Measurements from ENCODE around the gene ILF3.

DNA sequence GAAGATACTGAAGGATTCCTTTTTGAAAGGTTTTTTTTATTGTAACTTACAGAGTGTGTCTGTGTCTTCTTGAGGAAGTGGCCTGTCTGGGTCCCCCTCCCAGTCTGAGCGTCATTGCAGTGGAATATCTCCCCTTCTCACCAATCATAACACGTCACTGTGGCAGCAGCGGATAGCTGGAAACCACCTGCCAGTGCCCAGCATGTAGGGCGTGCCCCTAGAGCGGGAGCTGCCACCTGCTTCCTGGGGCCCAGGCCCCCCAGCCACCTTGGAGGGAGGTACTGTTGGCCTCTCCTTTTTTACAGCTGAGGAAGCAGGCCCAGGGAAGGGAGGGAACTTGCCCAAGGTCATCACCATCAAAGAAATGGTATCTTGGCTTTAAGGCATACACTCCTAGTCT, 59.2 kb downstream of the ILF3 start:
- TF ChIP-seq CEBPB (IDR thresholded peaks at IDR 0.05) (no peak), EP300 (IDR thresholded peaks at IDR 0.05; ENCODE audit: borderline replicate concordance) (no peak), RAD21 (IDR thresholded peaks at IDR 0.05; ENCODE audit: low read depth) (no peak), EGR1 (IDR thresholded peaks at IDR 0.05) (no peak), CREB1 (IDR thresholded peaks at IDR 0.05; ENCODE audit: low read depth) (no peak), TAF1 (IDR thresholded peaks at IDR 0.05; ENCODE audit: low read depth) (no peak), YY1 (IDR thresholded peaks at IDR 0.05; ENCODE audit: low read depth) (no peak)
- TF ChIP-seq, protein P1, sequence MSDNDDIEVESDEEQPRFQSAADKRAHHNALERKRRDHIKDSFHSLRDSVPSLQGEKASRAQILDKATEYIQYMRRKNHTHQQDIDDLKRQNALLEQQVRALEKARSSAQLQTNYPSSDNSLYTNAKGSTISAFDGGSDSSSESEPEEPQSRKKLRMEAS (IDR thresholded peaks at IDR 0.05) = no peak
- TF ChIP-seq, protein P2, sequence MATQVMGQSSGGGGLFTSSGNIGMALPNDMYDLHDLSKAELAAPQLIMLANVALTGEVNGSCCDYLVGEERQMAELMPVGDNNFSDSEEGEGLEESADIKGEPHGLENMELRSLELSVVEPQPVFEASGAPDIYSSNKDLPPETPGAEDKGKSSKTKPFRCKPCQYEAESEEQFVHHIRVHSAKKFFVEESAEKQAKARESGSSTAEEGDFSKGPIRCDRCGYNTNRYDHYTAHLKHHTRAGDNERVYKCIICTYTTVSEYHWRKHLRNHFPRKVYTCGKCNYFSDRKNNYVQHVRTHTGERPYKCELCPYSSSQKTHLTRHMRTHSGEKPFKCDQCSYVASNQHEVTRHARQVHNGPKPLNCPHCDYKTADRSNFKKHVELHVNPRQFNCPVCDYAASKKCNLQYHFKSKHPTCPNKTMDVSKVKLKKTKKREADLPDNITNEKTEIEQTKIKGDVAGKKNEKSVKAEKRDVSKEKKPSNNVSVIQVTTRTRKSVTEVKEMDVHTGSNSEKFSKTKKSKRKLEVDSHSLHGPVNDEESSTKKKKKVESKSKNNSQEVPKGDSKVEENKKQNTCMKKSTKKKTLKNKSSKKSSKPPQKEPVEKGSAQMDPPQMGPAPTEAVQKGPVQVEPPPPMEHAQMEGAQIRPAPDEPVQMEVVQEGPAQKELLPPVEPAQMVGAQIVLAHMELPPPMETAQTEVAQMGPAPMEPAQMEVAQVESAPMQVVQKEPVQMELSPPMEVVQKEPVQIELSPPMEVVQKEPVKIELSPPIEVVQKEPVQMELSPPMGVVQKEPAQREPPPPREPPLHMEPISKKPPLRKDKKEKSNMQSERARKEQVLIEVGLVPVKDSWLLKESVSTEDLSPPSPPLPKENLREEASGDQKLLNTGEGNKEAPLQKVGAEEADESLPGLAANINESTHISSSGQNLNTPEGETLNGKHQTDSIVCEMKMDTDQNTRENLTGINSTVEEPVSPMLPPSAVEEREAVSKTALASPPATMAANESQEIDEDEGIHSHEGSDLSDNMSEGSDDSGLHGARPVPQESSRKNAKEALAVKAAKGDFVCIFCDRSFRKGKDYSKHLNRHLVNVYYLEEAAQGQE (IDR thresholded peaks at IDR 0.05; ENCODE audit: low read depth) = no peak

Data from Ishikawa (cell line).